HG02678 (cell line): ENCODE data around the gene FLT1.

Experiments
- ATAC-seq: cut with Tn5 transposase; IDR thresholded peaks from one replicate; pipeline ENCODE4 v1.9.1; 2021; ENCODE audit warnings: mild to moderate bottlenecking, moderate library complexity; ENCODE audit not compliant: unreplicated experiment

Gene FLT1

GRCh38 chr13:28258417-28258816 lies 236.5 kb downstream of the FLT1 start:
- no peak for ATAC-seq

GRCh38 chr13:28257305-28257704 lies 237.6 kb downstream of the FLT1 start:
- no peak for ATAC-seq

GRCh38 chr13:28252547-28252946 lies 242.4 kb downstream of the FLT1 start:
- no peak for ATAC-seq

- ATAC-seq, result no peak
These were observed 243.5 kb downstream of the FLT1 start for GRCh38 chr13:28251466-28251865.

- no peak for ATAC-seq
These were observed 244.4 kb downstream of the FLT1 start for GRCh38 chr13:28250542-28250941.
